Measurements from ENCODE around the gene RHO.
A peak's percentile ranks its signal among the peaks of the same experiment; 100 is the strongest.

Gene RHO

GRCh38 chr3:129548104-129548965 is 19.9 kb downstream of the RHO start:
- DNase-seq = no peak

GRCh38 chr3:129549006-129549800 is 20.8 kb downstream of the RHO start:
- no peak for DNase-seq

GRCh38 chr3:129549805-129550204 is 21.4 kb downstream of the RHO start:
- DNase-seq = no peak

GRCh38 chr3:129552287-129553050 is 24.0 kb downstream of the RHO start:
- no peak for DNase-seq

GRCh38 chr3:129553171-129553570 is 24.7 kb downstream of the RHO start:
- DNase-seq = no peak

GRCh38 chr3:129553719-129554118 is 25.3 kb downstream of the RHO start:
- peak; percentile 59 for DNase-seq

- peak; percentile 46 for DNase-seq
These were observed 26.1 kb downstream of the RHO start for GRCh38 chr3:129554356-129555152.

GRCh38 chr3:129555153-129555550 is 26.7 kb downstream of the RHO start:
- DNase-seq = no peak

- no peak for DNase-seq
These were observed 27.3 kb downstream of the RHO start for GRCh38 chr3:129555616-129556357.

GRCh38 chr3:129556358-129556695 is 27.9 kb downstream of the RHO start:
- no peak for DNase-seq

GRCh38 chr3:129556890-129557547 is 28.6 kb downstream of the RHO start:
- DNase-seq = no peak

GRCh38 chr3:129557548-129557894 is 29.1 kb downstream of the RHO start:
- no peak for DNase-seq

GRCh38 chr3:129558081-129558771 is 29.8 kb downstream of the RHO start:
- DNase-seq = no peak

- peak; percentile 33 for DNase-seq
These were observed 30.5 kb downstream of the RHO start for GRCh38 chr3:129558772-129559564.

GRCh38 chr3:129559565-129560079 is 31.2 kb downstream of the RHO start:
- DNase-seq = no peak

- DNase-seq = no peak
These were observed 31.9 kb downstream of the RHO start for GRCh38 chr3:129560269-129560787.

GRCh38 chr3:129560911-129561594 is 32.6 kb downstream of the RHO start:
- no peak for DNase-seq

- no peak for DNase-seq
These were observed 33.3 kb downstream of the RHO start for GRCh38 chr3:129561619-129562248.

All from hematopoietic multipotent progenitor cell treated with erythropoietin and hydrocortisone succinate and interleukin-3 and kit ligand, for 6 days (in vitro differentiated cells).